Stimulated activated naive CD8-positive, alpha-beta T cell treated with anti-CD3 and anti-CD28 coated beads, Interleukin-15, Interleukin-2, amounts not matched to agents 100 ng/mL and 50 ng/mL, for 24 hours (primary cell): Measurements from ENCODE around the gene PRDM5.
"Not testable (repeated sequence)": the region's sequence is repeated elsewhere in the genome, so short reads cannot be mapped to it uniquely, and the experiment has no call there.

Source experiments
- H3K27ac Mint-ChIP-seq: one replicate; pipeline ENCODE4 v1.8.0; 2021; ENCODE audit warnings: mild to moderate bottlenecking, mixed read lengths
- H3K27me3 Mint-ChIP-seq: one replicate; pipeline ENCODE4 v1.8.0; 2021; ENCODE audit warnings: mixed read lengths
- H3K36me3 Mint-ChIP-seq: one replicate; pipeline ENCODE4 v1.8.0; 2021; ENCODE audit warnings: low read depth, mixed read lengths
- H3K4me1 Mint-ChIP-seq: one replicate; pipeline ENCODE4 v1.8.0; 2021; ENCODE audit warnings: low read depth, mixed read lengths
- H3K4me3 Mint-ChIP-seq: one replicate; pipeline ENCODE4 v1.8.0; 2021; ENCODE audit warnings: mild to moderate bottlenecking, mixed read lengths
- H3K9me3 Mint-ChIP-seq: one replicate; pipeline ENCODE4 v1.8.0; 2021; ENCODE audit warnings: mixed read lengths

The PRDM5 gene

DNA sequence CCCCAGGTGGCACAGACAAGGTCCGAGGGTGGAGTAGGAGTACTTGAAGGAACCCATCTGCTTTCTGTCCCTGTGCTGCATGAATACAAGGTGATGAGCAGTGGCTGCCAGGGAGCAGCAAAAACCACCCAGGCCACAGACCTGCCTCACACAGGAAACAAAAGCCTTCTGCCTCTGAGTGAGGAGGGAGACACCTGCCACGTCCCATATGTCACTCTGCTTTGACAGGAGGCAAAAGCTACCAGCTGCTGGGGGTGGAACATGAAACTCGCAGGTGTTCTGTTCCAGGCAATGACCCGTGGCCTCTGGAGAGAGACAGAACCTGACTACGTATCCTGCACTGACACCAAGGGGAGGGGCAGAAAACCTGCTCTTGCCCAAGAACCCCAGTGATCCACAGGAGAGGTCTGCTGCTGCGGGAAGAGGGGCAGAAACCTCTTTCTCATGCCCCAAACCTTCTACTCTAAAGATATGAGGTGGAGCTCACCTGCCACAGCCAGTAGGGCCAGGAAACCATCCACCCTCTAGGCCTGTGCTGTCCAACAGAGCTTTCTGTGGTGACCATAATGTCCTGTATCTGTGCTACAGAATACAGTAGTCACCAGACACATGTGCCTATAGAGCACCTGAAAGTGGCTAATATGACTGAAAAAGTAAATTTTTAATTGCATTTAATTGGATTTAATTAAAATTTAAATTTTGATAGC lies 172.9 kb downstream of the PRDM5 start:
- Mint-ChIP-seq H3K9me3 (peaks cover 5% of the 10 kb centered on the region), H3K4me3 (no peak overlapping the region), H3K36me3 (no peaks in the 10 kb centered on the region), H3K4me1 (no peaks in the 10 kb centered on the region), H3K27ac (no peak overlapping the region), H3K27me3 (no peaks in the 10 kb centered on the region)

DNA sequence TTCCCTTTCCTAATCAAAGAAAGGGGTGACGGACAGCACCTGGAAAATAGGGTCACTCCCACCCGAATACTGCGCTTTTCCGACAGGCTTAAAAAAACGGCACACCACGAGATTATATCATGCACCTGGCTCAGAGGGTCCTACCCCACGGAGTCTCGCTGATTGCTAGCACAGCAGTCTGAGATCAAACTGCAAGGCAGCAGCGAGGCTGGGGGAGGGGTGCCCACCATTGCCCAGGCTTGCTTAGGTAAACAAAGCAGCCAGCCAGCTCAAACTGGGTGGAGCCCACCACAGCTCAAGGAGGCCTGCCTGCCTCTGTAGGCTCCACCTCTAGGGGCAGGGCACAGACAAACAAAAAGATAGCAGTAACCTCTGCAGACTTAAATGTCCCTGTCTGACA lies 180.9 kb downstream of the PRDM5 start:
- not testable (repeated sequence) for H3K9me3 Mint-ChIP-seq, H3K36me3 Mint-ChIP-seq, H3K4me1 Mint-ChIP-seq, H3K27ac Mint-ChIP-seq, H3K4me3 Mint-ChIP-seq, H3K27me3 Mint-ChIP-seq

GRCh38 chr4:120736312-120736711 lies 186.2 kb downstream of the PRDM5 start:
- no peaks in the 10 kb centered on the region for H3K36me3 Mint-ChIP-seq
- H3K27me3 Mint-ChIP-seq: no peaks in the 10 kb centered on the region
- H3K27ac Mint-ChIP-seq: no peak overlapping the region
- no peak overlapping the region for H3K4me3 Mint-ChIP-seq
- H3K9me3 Mint-ChIP-seq: no peaks in the 10 kb centered on the region
- no peaks in the 10 kb centered on the region for H3K4me1 Mint-ChIP-seq

DNA sequence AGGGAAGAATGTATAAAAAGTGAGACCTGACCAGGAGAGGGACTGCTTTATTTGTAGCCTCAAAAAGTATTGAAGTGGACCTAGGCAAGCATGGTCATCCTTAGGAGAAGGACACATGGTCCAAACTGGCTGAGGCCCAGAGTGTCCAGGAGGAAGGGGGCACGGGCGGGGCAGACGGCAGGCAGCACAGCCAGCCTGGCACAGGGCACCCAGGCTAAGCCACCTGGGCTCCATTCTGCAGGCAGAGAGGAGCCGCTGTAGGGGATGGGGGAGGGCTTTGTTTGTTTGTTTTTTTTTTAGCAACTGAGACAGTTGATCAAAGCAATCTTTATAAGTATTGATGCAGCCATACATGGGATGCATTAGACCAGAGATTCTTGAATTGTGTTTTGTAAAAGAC lies 188.6 kb downstream of the PRDM5 start:
- H3K27ac Mint-ChIP-seq: no peak overlapping the region
- no peaks in the 10 kb centered on the region for H3K4me1 Mint-ChIP-seq

GRCh38 chr4:120733054-120733453 lies 189.5 kb downstream of the PRDM5 start:
- H3K9me3 Mint-ChIP-seq: no peaks in the 10 kb centered on the region
- no peak overlapping the region for H3K27ac Mint-ChIP-seq
- H3K27me3 Mint-ChIP-seq: no peaks in the 10 kb centered on the region
- H3K4me1 Mint-ChIP-seq: no peaks in the 10 kb centered on the region
- H3K36me3 Mint-ChIP-seq: no peaks in the 10 kb centered on the region
- H3K4me3 Mint-ChIP-seq: no peak overlapping the region

More for the DNA sequence above, 188.6 kb downstream of the PRDM5 start:
- H3K36me3 Mint-ChIP-seq: no peaks in the 10 kb centered on the region
- no peaks in the 10 kb centered on the region for H3K27me3 Mint-ChIP-seq
- no peaks in the 10 kb centered on the region for H3K9me3 Mint-ChIP-seq
- no peak overlapping the region for H3K4me3 Mint-ChIP-seq

GRCh38 chr4:120731561-120731960 lies 191.0 kb downstream of the PRDM5 start:
- Mint-ChIP-seq H3K4me1 (no peaks in the 10 kb centered on the region), H3K27ac (no peak overlapping the region), H3K27me3 (no peaks in the 10 kb centered on the region)

GRCh38 chr4:120730777-120731320 lies 191.7 kb downstream of the PRDM5 start:
- Mint-ChIP-seq H3K36me3 (no peaks in the 10 kb centered on the region), H3K27ac (no peak overlapping the region), H3K27me3 (no peaks in the 10 kb centered on the region), H3K4me3 (no peak overlapping the region), H3K9me3 (no peaks in the 10 kb centered on the region), H3K4me1 (no peaks in the 10 kb centered on the region)

More at GRCh38 chr4:120731561-120731960, 191.0 kb downstream of the PRDM5 start:
- no peaks in the 10 kb centered on the region for H3K9me3 Mint-ChIP-seq
- H3K36me3 Mint-ChIP-seq: no peaks in the 10 kb centered on the region
- H3K4me3 Mint-ChIP-seq: no peak overlapping the region

GRCh38 chr4:120728892-120729675 lies 193.4 kb downstream of the PRDM5 start:
- no peaks in the 10 kb centered on the region for H3K36me3 Mint-ChIP-seq
- H3K27me3 Mint-ChIP-seq: peaks cover 4% of the 10 kb centered on the region
- no peaks in the 10 kb centered on the region for H3K4me1 Mint-ChIP-seq
- no peaks in the 10 kb centered on the region for H3K9me3 Mint-ChIP-seq
- no peak overlapping the region for H3K4me3 Mint-ChIP-seq
- no peak overlapping the region for H3K27ac Mint-ChIP-seq

GRCh38 chr4:120725639-120726580 lies 196.6 kb downstream of the PRDM5 start:
- peaks cover 5% of the 10 kb centered on the region for H3K27me3 Mint-ChIP-seq
- H3K36me3 Mint-ChIP-seq: no peaks in the 10 kb centered on the region
- no peak overlapping the region for H3K27ac Mint-ChIP-seq
- no peaks in the 10 kb centered on the region for H3K4me1 Mint-ChIP-seq
- no peak overlapping the region for H3K4me3 Mint-ChIP-seq
- H3K9me3 Mint-ChIP-seq: no peaks in the 10 kb centered on the region

DNA sequence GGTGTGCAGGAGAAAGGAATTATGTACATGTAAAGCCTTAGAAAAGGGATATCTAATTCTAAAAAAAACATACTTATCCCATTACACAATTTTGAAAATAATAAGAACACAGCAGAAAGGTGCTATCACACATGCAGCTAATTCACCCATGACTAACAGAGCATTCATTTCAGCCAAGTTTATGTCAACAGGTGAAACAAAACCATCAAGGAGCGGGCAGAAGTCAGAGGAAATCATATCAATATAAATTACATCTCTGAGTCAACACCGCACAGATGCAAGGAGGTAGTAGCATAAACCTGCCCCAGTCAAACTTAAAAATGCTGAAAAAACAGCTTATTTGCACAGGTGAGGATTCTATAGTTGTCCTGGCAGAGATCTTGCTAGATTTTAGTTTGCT lies 197.9 kb downstream of the PRDM5 start:
- Mint-ChIP-seq H3K4me1 (no peaks in the 10 kb centered on the region), H3K4me3 (no peak overlapping the region), H3K9me3 (no peaks in the 10 kb centered on the region), H3K27ac (no peak overlapping the region), H3K36me3 (no peaks in the 10 kb centered on the region), H3K27me3 (peaks cover 5% of the 10 kb centered on the region)

GRCh38 chr4:120723986-120724385 lies 198.5 kb downstream of the PRDM5 start:
- Mint-ChIP-seq H3K9me3 (no peaks in the 10 kb centered on the region), H3K36me3 (no peaks in the 10 kb centered on the region), H3K27ac (no peak overlapping the region), H3K27me3 (peaks cover 5% of the 10 kb centered on the region), H3K4me3 (no peak overlapping the region), H3K4me1 (no peaks in the 10 kb centered on the region)

- Mint-ChIP-seq H3K27me3 (peaks cover 5% of the 10 kb centered on the region), H3K36me3 (no peaks in the 10 kb centered on the region), H3K27ac (no peak overlapping the region), H3K4me1 (no peaks in the 10 kb centered on the region), H3K4me3 (no peak overlapping the region), H3K9me3 (no peaks in the 10 kb centered on the region)
Measured at GRCh38 chr4:120723105-120723504, 199.4 kb downstream of the PRDM5 start.

DNA sequence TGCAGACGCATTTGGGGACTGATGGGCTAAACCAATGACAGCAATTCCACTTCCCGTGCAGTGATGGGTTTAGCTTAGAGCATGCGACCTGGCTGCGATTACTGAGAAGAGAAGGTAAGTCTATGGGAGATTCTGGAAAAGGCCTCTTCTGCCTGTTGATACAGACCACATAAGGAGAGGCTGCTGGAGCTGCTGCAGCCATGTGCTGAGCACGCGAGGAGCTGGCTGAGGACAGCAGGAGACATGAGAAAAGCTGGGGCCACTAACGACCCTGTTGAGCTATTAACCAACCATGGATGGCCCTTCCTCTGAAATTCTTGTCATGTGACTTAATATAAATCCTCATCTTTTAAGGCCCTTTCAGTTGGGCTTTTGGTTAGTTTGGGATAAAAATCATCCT lies 199.9 kb downstream of the PRDM5 start:
- H3K36me3 Mint-ChIP-seq: no peaks in the 10 kb centered on the region
- no peaks in the 10 kb centered on the region for H3K9me3 Mint-ChIP-seq
- H3K4me3 Mint-ChIP-seq: no peak overlapping the region
- peaks cover 5% of the 10 kb centered on the region for H3K27me3 Mint-ChIP-seq
- H3K4me1 Mint-ChIP-seq: no peaks in the 10 kb centered on the region
- H3K27ac Mint-ChIP-seq: no peak overlapping the region

- Mint-ChIP-seq H3K9me3 (no peaks in the 10 kb centered on the region), H3K27me3 (peaks cover 5% of the 10 kb centered on the region), H3K36me3 (no peaks in the 10 kb centered on the region), H3K4me3 (no peak overlapping the region), H3K4me1 (no peaks in the 10 kb centered on the region), H3K27ac (no peak overlapping the region)
Measured at GRCh38 chr4:120720354-120720934, 202.1 kb downstream of the PRDM5 start.
